K562 (cell line): ENCODE results near the gene RNF145. TPM values are rescaled to one million over a fixed set of nuclear protein-coding genes. Genes with fewer than 3 reads are reported as not detected.
A peak's percentile ranks its signal among the peaks of the same experiment; 100 is the strongest.

Experiments used
- ARID1B ChIP-seq: fragments of 450-650 bp; IDR thresholded peaks from 2 replicates; pipeline ENCODE4 v1.6.1; 2016; ENCODE audit warnings: antibody characterized with exemption, mild to moderate bottlenecking, inconsistent platforms
- CBFA2T3 ChIP-seq: fragments of 450-650 bp; IDR thresholded peaks from 2 replicates; pipeline ENCODE4 v1.6.1; 2017
- CEBPG ChIP-seq, 3 experiments: fragments of 200-800 bp in 1 of 3; sonication (Bioruptor generic) in 1 of 3; sonication (generic) in 1 of 3; formaldehyde crosslinking in 1 of 3; IDR thresholded peaks in 2 of 3; conservative IDR thresholded peaks in 1 of 3; 2 replicates each; pipeline versions ENCODE4 v1.6.1 to v1.8.0; 2016 to 2022; ENCODE audit warnings: missing compliant biosample characterization in 2 of 3, missing genetic modification characterization in 2 of 3, mild to moderate bottlenecking in 1 of 3, missing genetic modification reagents in 1 of 3
- CREB3L1 ChIP-seq: fragments of 450-650 bp; IDR thresholded peaks from 2 replicates; pipeline ENCODE4 v1.6.1; 2014; ENCODE audit warnings: low read depth, mild to moderate bottlenecking, moderate library complexity, borderline replicate concordance
- HDAC3 ChIP-seq: fragments of 450-650 bp; IDR thresholded peaks from 2 replicates; pipeline ENCODE4 v1.6.1; 2018; ENCODE audit warnings: borderline replicate concordance, mild to moderate bottlenecking, moderate library complexity; ENCODE audit not compliant: partially characterized antibody
- MLX ChIP-seq, 2 experiments: fragments of 450-650 bp in 1 of 2; sonication (generic) in 1 of 2; formaldehyde crosslinking; conservative IDR thresholded peaks; 2 replicates each; pipeline versions ENCODE4 v1.4.0 to v1.8.1; 2020 to 2022; ENCODE audit warnings: mild to moderate bottlenecking in 1 of 2, missing genetic modification reagents in 1 of 2
- SRF ChIP-seq, 2 experiments: fragments of 250-450, 450-650 bp in 1 of 2; sonication (Bioruptor Pico) in 1 of 2; sonication (generic) in 1 of 2; formaldehyde crosslinking; IDR thresholded peaks; 2 replicates each; pipeline versions ENCODE4 v1.5.0 to v1.5.1; 2020 to 2022; ENCODE audit warnings: mild to moderate bottlenecking in 1 of 2, missing genetic modification reagents in 1 of 2
- TAL1 ChIP-seq: fragments of 450-650 bp; IDR thresholded peaks from 2 replicates; pipeline ENCODE4 v1.6.1; 2016; ENCODE audit warnings: mild to moderate bottlenecking
- ZNF766 ChIP-seq: fragments of 200-800 bp; sonication (Bioruptor generic); conservative IDR thresholded peaks from 2 replicates; pipeline ENCODE4 v1.6.1; 2016; ENCODE audit warnings: missing genetic modification characterization, missing compliant biosample characterization
- polyA plus RNA-seq, 8 experiments: library from polyadenylated mRNA; depleted of rRNA in 4 of 8; stranded (reverse) in 5 of 8; unstranded in 3 of 8; fragments of >200 nt; fragmentation: Nextera tagmentation in 2 of 8; fragmentation: Illumina TruSeq in 1 of 8; extraction: Ambion mirVana in 2 of 8; extraction: Trizol in 1 of 8; gene quantifications; 2 replicates each; pipeline versions ENCODE4 v1.2.1 to v1.2.3, GENCODE V29; 2011 to 2014; ENCODE audit warnings: inconsistent platforms in 1 of 8, missing spikeins in 1 of 8
- total RNA-seq, 7 experiments: library from RNA; depleted of rRNA in 6 of 7; stranded (reverse); fragments of >200 nt in 6 of 7; fragmentation: Illumina TruSeq in 2 of 7; extraction: Trizol in 2 of 7; gene quantifications; 2 replicates each; pipeline versions ENCODE4 v1.2.1 to v1.2.3, GENCODE V29; 2011 to 2021; ENCODE audit warnings: low replicate concordance in 1 of 7

RNF145 gene
- total and polyA plus RNA-seq, 9 of the 15 experiments (the other 6 are each of a cell fraction or from before 2014, with no cell fraction given), result 13.6 to 40.7 (median 25.4) TPM

- no peak for TF ChIP-seq CEBPG (CRISPR knock-in tag; IDR thresholded peaks at IDR 0.05)
- TF ChIP-seq CEBPG (tag; conservative IDR thresholded peaks at IDR 0.05 in 1 of 2, IDR thresholded peaks at IDR 0.05 in 1 of 2), result peak; percentile 22 to 41; a peak in 1 of 4 replicates
- TF ChIP-seq ARID1B, result peak; percentile 58; the same call in 1 of the 2 replicates
- TF ChIP-seq MLX (CRISPR knock-in tag; conservative IDR thresholded peaks at IDR 0.05), result no peak
- peak; percentile 59 for TF ChIP-seq CBFA2T3
- TF ChIP-seq TAL1, result peak; percentile 47; the same call in 1 of the 2 replicates
- no peak for TF ChIP-seq CREB3L1
- TF ChIP-seq ZNF766, result 0 out of 2 replicates have a peak, but pooled peaks have one; percentile 23
- peak in 1 of 2 experiments; percentile 88; a peak in 2 of 4 replicates for TF ChIP-seq SRF (CRISPR knock-in tag; IDR thresholded peaks at IDR 0.05)
- peak; percentile 16 for TF ChIP-seq HDAC3
- TF ChIP-seq, all 486 proteins: peak for 13
Measured at GRCh38 chr5:159214486-159215271, 5.3 kb upstream of the RNF145 start (continued).
